Ovary (tissue), 9 donors: ENCODE results near the gene IFNK. TPM values are rescaled to one million over a fixed set of nuclear protein-coding genes. Genes with fewer than 3 reads are reported as not detected.

Experiments used
- DNase-seq, 5 donors: peaks; one replicate each; pipeline ENCODE4 v3.0.0-alpha.2; 2019 to 2020
- H3K27ac ChIP-seq, 2 donors: fragments of 200-600 bp; one replicate each; pipeline versions ENCODE4 v1.5.1 to v1.8.0; 2019 to 2022
- H3K27me3 ChIP-seq: fragments of 200-600 bp; one replicate; pipeline ENCODE4 v1.8.0; 2022
- H3K36me3 ChIP-seq: fragments of 200-600 bp; sonication (generic); one replicate; pipeline ENCODE4 v1.5.1; 2019
- H3K4me1 ChIP-seq: one replicate; pipeline ENCODE4 v1.8.1; 2013; ENCODE audit warnings: mild to moderate bottlenecking, moderate library complexity; ENCODE audit not compliant: insufficient read depth
- H3K4me3 ChIP-seq: fragments of 200-600 bp; sonication (generic); one replicate; pipeline ENCODE4 v1.5.1; 2017
- H3K9me3 ChIP-seq, 2 donors: fragments of 200-600 bp in 1 of 2; sonication (generic) in 1 of 2; one replicate each; pipeline versions ENCODE4 v1.5.1 to v1.8.1; 2013 to 2019; ENCODE audit warnings: mild to moderate bottlenecking in 1 of 2, moderate library complexity in 1 of 2
- CTCF ChIP-seq, 3 donors: fragments of 450-650 bp in 2 of 3; fragments of 200-600 bp in 1 of 3; IDR thresholded peaks; one replicate each; pipeline versions ENCODE4 v1.5.1 to v1.8.0; 2016 to 2022; ENCODE audit warnings: antibody characterized with exemption in 3 of 3, mild to moderate bottlenecking in 1 of 3
- EP300 ChIP-seq: sonication (generic); formaldehyde crosslinking; IDR thresholded peaks from one replicate; pipeline ENCODE4 v1.6.1; 2017; ENCODE audit warnings: antibody characterized with exemption
- POLR2A ChIP-seq: fragments of 450-650 bp; IDR thresholded peaks from one replicate; pipeline ENCODE4 v1.6.1; 2017; ENCODE audit warnings: antibody characterized with exemption, mild to moderate bottlenecking, moderate library complexity
- WGBS, 3 donors: extraction: QIAGEN DNeasy Blood & Tissue Kit in 1 of 3; methylation state at CpG; one replicate each; pipeline versions ENCODE4 v1.1.5 to v1.1.7; 2013 to 2017; 5-methylcytosine and 5-hydroxymethylcytosine counted together
- intact Hi-C, 4 donors: fragments of 100-400 bp; cut with DNase I; formaldehyde crosslinking; loops; one replicate each; pipeline versions ENCODE4 v1.11.0 to v1.15.1; 2022 to 2023
- polyA plus RNA-seq, 2 donors: library from polyadenylated mRNA; stranded (reverse); fragments of 200-250 nt in 1 of 2; fragments of 350-450 nt in 1 of 2; fragmentation: Illumina TruSeq in 1 of 2; extraction: RNeasy Lipid Tissue Mini Kit (QIAGEN cat#74804) in 1 of 2; gene quantifications; one replicate each; pipeline ENCODE4 v1.2.3, GENCODE V29; 2013 to 2014
- total RNA-seq, 7 donors: library from RNA; depleted of rRNA in 2 of 7; stranded (reverse); fragments of >200 nt in 2 of 7; fragmentation: NEBNext Ultra II Directional in 3 of 7; extraction: Animal tissue kit (Norgen Biotek cat#: 25700) in 3 of 7; gene quantifications; one replicate each; pipeline versions ENCODE4 v1.1.0 to v1.2.4, GENCODE V29; 2016 to 2023
- donor health status: DM: no; HTN: no; CAD: no; lungs with moderate emphysema.
- donor health status: DM: no; HTN: no; CAD: no.
- donor health status: Bipolar disorder and iron deficiency.
- donor health status: DM: yes; HTN: yes; CAD: no.
- donor health status: DM: no; HTN: no; CAD: no.
- donor health status: DM: yes; HTN: yes; CAD: no.

Gene IFNK
- total and polyA plus RNA-seq, 9 donors: not detected

- WGBS, 3 donors: 50 to 64% (median 61%) methylated on average over 4 of the region's 4 CpGs
- DNase-seq: no peak
- Histone ChIP-seq H3K4me3 (no peak overlapping the region), H3K27ac (no peak overlapping the region), H3K4me1 (no peaks in the 10 kb centered on the region), H3K36me3 (no peaks in the 10 kb centered on the region), H3K9me3 (no peaks in the 10 kb centered on the region), H3K27me3 (no peaks in the 10 kb centered on the region)
- TF ChIP-seq EP300 (no peak), CTCF (IDR thresholded peaks at IDR 0.05) (no peak), POLR2A (no peak)
- intact Hi-C loops: no loop called here
Measured at GRCh38 chr9:27563738-27564430, 39.8 kb downstream of the IFNK start.

- Histone ChIP-seq H3K4me3 (no peak overlapping the region), H3K27me3 (no peaks in the 10 kb centered on the region), H3K36me3 (no peaks in the 10 kb centered on the region), H3K27ac (no peak overlapping the region), H3K9me3 (no peaks in the 10 kb centered on the region), H3K4me1 (no peaks in the 10 kb centered on the region)
- WGBS, 3 donors: 91 to 100% (median 91%) methylated on average over 1 of the region's 1 CpG
- no peak for TF ChIP-seq CTCF (IDR thresholded peaks at IDR 0.05)
- no peak for TF ChIP-seq EP300
- TF ChIP-seq POLR2A: no peak
- DNase-seq: no peak
- intact Hi-C loops: no loop called here
Measured at GRCh38 chr9:27564670-27565069, 40.6 kb downstream of the IFNK start.

GRCh38 chr9:27565696-27566095 is 41.6 kb downstream of the IFNK start:
- H3K36me3 ChIP-seq: no peaks in the 10 kb centered on the region
- no peaks in the 10 kb centered on the region for H3K27me3 ChIP-seq
- peaks cover 2% of the 10 kb centered on the region for H3K4me1 ChIP-seq
- no peaks in the 10 kb centered on the region for H3K9me3 ChIP-seq
- intact Hi-C loops: no loop called here
- H3K4me3 ChIP-seq: no peak overlapping the region
- DNase-seq: no peak
- H3K27ac ChIP-seq: peak overlapping the region in 1 of 2 donors; percentile 17
- TF ChIP-seq EP300 (no peak), CTCF (IDR thresholded peaks at IDR 0.05) (no peak), POLR2A (no peak)

GRCh38 chr9:27566118-27566517 is 42.0 kb downstream of the IFNK start:
- peaks cover 2% of the 10 kb centered on the region for H3K4me1 ChIP-seq
- H3K9me3 ChIP-seq: no peaks in the 10 kb centered on the region
- DNase-seq: no peak
- intact Hi-C loops: no loop called here
- H3K27me3 ChIP-seq: no peaks in the 10 kb centered on the region
- WGBS, 3 donors: 85 to 97% (median 90%) methylated on average over 1 of the region's 1 CpG
- no peaks in the 10 kb centered on the region for H3K36me3 ChIP-seq
- peak overlapping the region in 1 of 2 donors; percentile 17 for H3K27ac ChIP-seq
- H3K4me3 ChIP-seq: no peak overlapping the region
- TF ChIP-seq CTCF (IDR thresholded peaks at IDR 0.05) (no peak), POLR2A (no peak), EP300 (no peak)
